SK-N-SH treated with all-trans-retinoic acid at 6 μM for 48 hours (cell line): ENCODE data around the gene RPS6KA4.

Experiments used
- ATAC-seq: fragments of 200-7000 bp; cut with Tn5 transposase; 3 replicates; pipeline ENCODE4 v1.9.1; 2020; ENCODE audit warnings: mild to moderate bottlenecking, moderate library complexity
- ARNTL ChIP-seq: fragments of 450-650 bp; formaldehyde crosslinking; IDR thresholded peaks from 2 replicates; pipeline ENCODE4 v1.5.0; 2020; ENCODE audit warnings: low read depth, mild to moderate bottlenecking, moderate library complexity, borderline replicate concordance
- BACH2 ChIP-seq: fragments of 250-450 bp; sonication (Bioruptor Pico); IDR thresholded peaks from 2 replicates; pipeline ENCODE4 v1.9.0; 2021; ENCODE audit warnings: mild to moderate bottlenecking, borderline replicate concordance
- CSDC2 ChIP-seq: fragments of 250-450 bp; sonication (Bioruptor Pico); IDR thresholded peaks from 2 replicates; pipeline ENCODE4 v1.5.0; 2020; ENCODE audit warnings: mild to moderate bottlenecking, moderate library complexity
- ESRRG ChIP-seq: fragments of 250-450 bp; sonication (Bioruptor Pico); IDR thresholded peaks from 2 replicates; pipeline ENCODE4 v1.6.1; 2021; ENCODE audit warnings: mild to moderate bottlenecking
- ISL1 ChIP-seq: fragments of 250-450 bp; sonication (Bioruptor Pico); IDR thresholded peaks from 2 replicates; pipeline ENCODE4 v2.1.2; 2022; ENCODE audit warnings: mild to moderate bottlenecking, moderate library complexity
- OSR1 ChIP-seq: fragments of 250-450 bp; sonication (Bioruptor Pico); IDR thresholded peaks from 2 replicates; pipeline ENCODE4 v1.8.0; 2022; ENCODE audit warnings: moderate library complexity, mild to moderate bottlenecking, inconsistent platforms
- PPARA ChIP-seq: fragments of 250-450 bp; sonication (Bioruptor Pico); IDR thresholded peaks from 2 replicates; pipeline ENCODE4 v1.5.0; 2020; ENCODE audit warnings: mild to moderate bottlenecking, borderline replicate concordance
- RARB ChIP-seq: fragments of 250-450 bp; sonication (Bioruptor Pico); IDR thresholded peaks from 2 replicates; pipeline ENCODE4 v1.8.0; 2021; ENCODE audit warnings: mild to moderate bottlenecking, moderate library complexity
- SNAI2 ChIP-seq: fragments of 250-450 bp; sonication (Bioruptor Pico); IDR thresholded peaks from 2 replicates; pipeline ENCODE4 v1.5.0; 2020; ENCODE audit warnings: mild to moderate bottlenecking, moderate library complexity
- TCF4 ChIP-seq: fragments of 250-450 bp; sonication (Bioruptor Pico); IDR thresholded peaks from 2 replicates; pipeline ENCODE4 v1.8.0; 2021; ENCODE audit warnings: mild to moderate bottlenecking, moderate library complexity, borderline replicate concordance
- TOX ChIP-seq: fragments of 250-450 bp; sonication (Bioruptor Pico); IDR thresholded peaks from 2 replicates; pipeline ENCODE4 v1.8.0; 2021; ENCODE audit warnings: mild to moderate bottlenecking, moderate library complexity, borderline replicate concordance
- ZC3H10 ChIP-seq: fragments of 250-450 bp; sonication (Bioruptor Pico); IDR thresholded peaks from 2 replicates; pipeline ENCODE4 v1.5.1; 2021; ENCODE audit warnings: mild to moderate bottlenecking, moderate library complexity
- ZFP3 ChIP-seq: fragments of 250-450 bp; sonication (Bioruptor Pico); IDR thresholded peaks from 2 replicates; pipeline ENCODE4 v1.5.0; 2020; ENCODE audit warnings: mild to moderate bottlenecking, moderate library complexity
- ZNF565 ChIP-seq: fragments of 450-650 bp; formaldehyde crosslinking; conservative IDR thresholded peaks from 2 replicates; pipeline ENCODE4 v1.5.0; 2020; ENCODE audit warnings: low read depth, mild to moderate bottlenecking, moderate library complexity
- TF ChIP-seq, protein P1 (sequence below): fragments of 250-450 bp; sonication (Bioruptor Pico); IDR thresholded peaks from 2 replicates; pipeline ENCODE4 v1.8.0; 2020; ENCODE audit warnings: mild to moderate bottlenecking, moderate library complexity, borderline replicate concordance
- TF ChIP-seq, protein P2 (sequence below): fragments of 250-450 bp; sonication (Bioruptor Pico); IDR thresholded peaks from 2 replicates; pipeline ENCODE4 v1.5.0; 2020; ENCODE audit warnings: mild to moderate bottlenecking, moderate library complexity
- TF ChIP-seq, protein P3 (sequence below): fragments of 250-450 bp; sonication (Bioruptor Pico); IDR thresholded peaks from 2 replicates; pipeline ENCODE4 v1.5.1; 2021; ENCODE audit warnings: mild to moderate bottlenecking, moderate library complexity
- TF ChIP-seq, protein P4 (sequence below): fragments of 250-450 bp; sonication (Bioruptor Pico); IDR thresholded peaks from 2 replicates; pipeline ENCODE4 v1.5.1; 2020; ENCODE audit warnings: low read depth, mild to moderate bottlenecking, moderate library complexity

Gene RPS6KA4

DNA sequence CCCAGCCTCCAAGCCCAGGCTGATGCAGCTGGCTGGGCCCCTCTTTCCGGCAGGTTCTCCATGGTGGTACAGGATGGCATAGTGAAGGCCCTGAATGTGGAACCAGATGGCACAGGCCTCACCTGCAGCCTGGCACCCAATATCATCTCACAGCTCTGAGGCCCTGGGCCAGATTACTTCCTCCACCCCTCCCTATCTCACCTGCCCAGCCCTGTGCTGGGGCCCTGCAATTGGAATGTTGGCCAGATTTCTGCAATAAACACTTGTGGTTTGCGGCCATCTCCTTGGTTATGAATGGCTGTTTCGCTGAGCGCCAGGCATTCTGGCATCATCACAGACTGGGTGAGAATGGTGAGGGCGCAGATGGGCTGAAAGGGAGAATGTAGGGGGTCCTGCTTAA is 37.4 kb upstream of the RPS6KA4 start:
- TF ChIP-seq ZNF565 (no peak), ZFP3 (CRISPR knock-in tag) (no peak), TCF4 (CRISPR knock-in tag) (no peak), SNAI2 (CRISPR knock-in tag) (no peak), CSDC2 (no peak), ISL1 (no peak)
- TF ChIP-seq, protein P1, sequence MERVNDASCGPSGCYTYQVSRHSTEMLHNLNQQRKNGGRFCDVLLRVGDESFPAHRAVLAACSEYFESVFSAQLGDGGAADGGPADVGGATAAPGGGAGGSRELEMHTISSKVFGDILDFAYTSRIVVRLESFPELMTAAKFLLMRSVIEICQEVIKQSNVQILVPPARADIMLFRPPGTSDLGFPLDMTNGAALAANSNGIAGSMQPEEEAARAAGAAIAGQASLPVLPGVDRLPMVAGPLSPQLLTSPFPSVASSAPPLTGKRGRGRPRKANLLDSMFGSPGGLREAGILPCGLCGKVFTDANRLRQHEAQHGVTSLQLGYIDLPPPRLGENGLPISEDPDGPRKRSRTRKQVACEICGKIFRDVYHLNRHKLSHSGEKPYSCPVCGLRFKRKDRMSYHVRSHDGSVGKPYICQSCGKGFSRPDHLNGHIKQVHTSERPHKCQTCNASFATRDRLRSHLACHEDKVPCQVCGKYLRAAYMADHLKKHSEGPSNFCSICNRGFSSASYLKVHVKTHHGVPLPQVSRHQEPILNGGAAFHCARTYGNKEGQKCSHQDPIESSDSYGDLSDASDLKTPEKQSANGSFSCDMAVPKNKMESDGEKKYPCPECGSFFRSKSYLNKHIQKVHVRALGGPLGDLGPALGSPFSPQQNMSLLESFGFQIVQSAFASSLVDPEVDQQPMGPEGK (CRISPR knock-in tag): no peak
- ATAC-seq: no peak

DNA sequence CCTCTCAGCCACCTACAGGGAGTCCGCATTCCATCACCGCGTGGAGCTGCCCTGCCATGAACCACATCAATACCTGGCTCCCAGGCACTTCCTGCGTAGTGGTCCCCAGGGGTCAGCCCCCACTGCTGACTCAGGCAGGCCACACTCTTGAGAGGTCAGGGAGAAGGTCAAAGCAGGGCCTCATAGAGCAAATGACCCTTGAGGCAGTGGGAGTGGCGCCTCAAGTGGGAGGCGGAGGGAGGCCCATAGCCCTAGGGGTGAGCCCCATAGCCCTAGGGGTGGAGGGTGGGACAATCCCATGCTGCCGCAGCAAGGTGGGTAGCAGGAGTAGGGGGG is 36.1 kb upstream of the RPS6KA4 start:
- no peak for ATAC-seq
- TF ChIP-seq, protein P2, sequence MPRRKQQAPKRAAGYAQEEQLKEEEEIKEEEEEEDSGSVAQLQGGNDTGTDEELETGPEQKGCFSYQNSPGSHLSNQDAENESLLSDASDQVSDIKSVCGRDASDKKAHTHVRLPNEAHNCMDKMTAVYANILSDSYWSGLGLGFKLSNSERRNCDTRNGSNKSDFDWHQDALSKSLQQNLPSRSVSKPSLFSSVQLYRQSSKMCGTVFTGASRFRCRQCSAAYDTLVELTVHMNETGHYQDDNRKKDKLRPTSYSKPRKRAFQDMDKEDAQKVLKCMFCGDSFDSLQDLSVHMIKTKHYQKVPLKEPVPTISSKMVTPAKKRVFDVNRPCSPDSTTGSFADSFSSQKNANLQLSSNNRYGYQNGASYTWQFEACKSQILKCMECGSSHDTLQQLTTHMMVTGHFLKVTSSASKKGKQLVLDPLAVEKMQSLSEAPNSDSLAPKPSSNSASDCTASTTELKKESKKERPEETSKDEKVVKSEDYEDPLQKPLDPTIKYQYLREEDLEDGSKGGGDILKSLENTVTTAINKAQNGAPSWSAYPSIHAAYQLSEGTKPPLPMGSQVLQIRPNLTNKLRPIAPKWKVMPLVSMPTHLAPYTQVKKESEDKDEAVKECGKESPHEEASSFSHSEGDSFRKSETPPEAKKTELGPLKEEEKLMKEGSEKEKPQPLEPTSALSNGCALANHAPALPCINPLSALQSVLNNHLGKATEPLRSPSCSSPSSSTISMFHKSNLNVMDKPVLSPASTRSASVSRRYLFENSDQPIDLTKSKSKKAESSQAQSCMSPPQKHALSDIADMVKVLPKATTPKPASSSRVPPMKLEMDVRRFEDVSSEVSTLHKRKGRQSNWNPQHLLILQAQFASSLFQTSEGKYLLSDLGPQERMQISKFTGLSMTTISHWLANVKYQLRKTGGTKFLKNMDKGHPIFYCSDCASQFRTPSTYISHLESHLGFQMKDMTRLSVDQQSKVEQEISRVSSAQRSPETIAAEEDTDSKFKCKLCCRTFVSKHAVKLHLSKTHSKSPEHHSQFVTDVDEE (CRISPR knock-in tag): no peak
- TF ChIP-seq, protein P3, sequence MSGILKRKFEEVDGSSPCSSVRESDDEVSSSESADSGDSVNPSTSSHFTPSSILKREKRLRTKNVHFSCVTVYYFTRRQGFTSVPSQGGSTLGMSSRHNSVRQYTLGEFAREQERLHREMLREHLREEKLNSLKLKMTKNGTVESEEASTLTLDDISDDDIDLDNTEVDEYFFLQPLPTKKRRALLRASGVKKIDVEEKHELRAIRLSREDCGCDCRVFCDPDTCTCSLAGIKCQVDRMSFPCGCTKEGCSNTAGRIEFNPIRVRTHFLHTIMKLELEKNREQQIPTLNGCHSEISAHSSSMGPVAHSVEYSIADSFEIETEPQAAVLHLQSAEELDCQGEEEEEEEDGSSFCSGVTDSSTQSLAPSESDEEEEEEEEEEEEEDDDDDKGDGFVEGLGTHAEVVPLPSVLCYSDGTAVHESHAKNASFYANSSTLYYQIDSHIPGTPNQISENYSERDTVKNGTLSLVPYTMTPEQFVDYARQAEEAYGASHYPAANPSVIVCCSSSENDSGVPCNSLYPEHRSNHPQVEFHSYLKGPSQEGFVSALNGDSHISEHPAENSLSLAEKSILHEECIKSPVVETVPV (CRISPR knock-in tag): no peak
- TF ChIP-seq CSDC2: no peak
- TF ChIP-seq, protein P4, sequence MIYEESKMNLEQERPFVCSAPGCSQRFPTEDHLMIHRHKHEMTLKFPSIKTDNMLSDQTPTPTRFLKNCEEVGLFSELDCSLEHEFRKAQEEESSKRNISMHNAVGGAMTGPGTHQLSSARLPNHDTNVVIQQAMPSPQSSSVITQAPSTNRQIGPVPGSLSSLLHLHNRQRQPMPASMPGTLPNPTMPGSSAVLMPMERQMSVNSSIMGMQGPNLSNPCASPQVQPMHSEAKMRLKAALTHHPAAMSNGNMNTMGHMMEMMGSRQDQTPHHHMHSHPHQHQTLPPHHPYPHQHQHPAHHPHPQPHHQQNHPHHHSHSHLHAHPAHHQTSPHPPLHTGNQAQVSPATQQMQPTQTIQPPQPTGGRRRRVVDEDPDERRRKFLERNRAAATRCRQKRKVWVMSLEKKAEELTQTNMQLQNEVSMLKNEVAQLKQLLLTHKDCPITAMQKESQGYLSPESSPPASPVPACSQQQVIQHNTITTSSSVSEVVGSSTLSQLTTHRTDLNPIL (CRISPR knock-in tag): no peak
- no peak for TF ChIP-seq RARB (CRISPR knock-in tag)
- TF ChIP-seq BACH2 (CRISPR knock-in tag): no peak
- TF ChIP-seq TCF4 (CRISPR knock-in tag): no peak
- TF ChIP-seq SNAI2 (CRISPR knock-in tag): no peak
- TF ChIP-seq, protein P1 (CRISPR knock-in tag): no peak
- no peak for TF ChIP-seq ZNF565
- no peak for TF ChIP-seq TOX (CRISPR knock-in tag)
- TF ChIP-seq PPARA: no peak
- TF ChIP-seq, all 23 proteins: peak for 0

DNA sequence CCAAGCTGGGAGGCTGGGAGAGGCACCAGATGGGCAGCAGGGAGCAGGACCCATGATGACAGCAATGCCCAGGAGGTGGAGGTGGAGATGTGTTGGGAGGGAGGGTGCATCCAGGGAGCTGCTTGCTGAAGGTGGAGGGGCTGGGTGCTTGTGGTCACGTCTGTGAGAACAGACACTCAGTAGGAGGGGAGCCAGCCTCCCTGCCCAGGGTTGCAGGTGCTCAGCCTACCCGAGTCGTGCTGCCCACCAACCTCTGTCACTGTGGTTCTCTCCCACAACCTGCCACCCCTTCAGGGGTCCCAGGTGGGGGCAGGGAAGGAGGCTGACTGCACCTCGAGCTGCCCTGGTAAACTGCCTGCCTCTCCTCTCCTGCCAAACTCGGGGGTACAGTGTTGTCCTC is 35.6 kb upstream of the RPS6KA4 start:
- no peak for ATAC-seq
- TF ChIP-seq ARNTL (CRISPR knock-in tag): no peak
- TF ChIP-seq ESRRG (CRISPR knock-in tag): no peak
- TF ChIP-seq, protein P2 (CRISPR knock-in tag): no peak
- TF ChIP-seq ZC3H10: no peak
- TF ChIP-seq, protein P4 (CRISPR knock-in tag): no peak
- TF ChIP-seq ZFP3 (CRISPR knock-in tag): no peak
- no peak for TF ChIP-seq OSR1 (CRISPR knock-in tag)
- TF ChIP-seq, protein P1 (CRISPR knock-in tag): no peak

DNA sequence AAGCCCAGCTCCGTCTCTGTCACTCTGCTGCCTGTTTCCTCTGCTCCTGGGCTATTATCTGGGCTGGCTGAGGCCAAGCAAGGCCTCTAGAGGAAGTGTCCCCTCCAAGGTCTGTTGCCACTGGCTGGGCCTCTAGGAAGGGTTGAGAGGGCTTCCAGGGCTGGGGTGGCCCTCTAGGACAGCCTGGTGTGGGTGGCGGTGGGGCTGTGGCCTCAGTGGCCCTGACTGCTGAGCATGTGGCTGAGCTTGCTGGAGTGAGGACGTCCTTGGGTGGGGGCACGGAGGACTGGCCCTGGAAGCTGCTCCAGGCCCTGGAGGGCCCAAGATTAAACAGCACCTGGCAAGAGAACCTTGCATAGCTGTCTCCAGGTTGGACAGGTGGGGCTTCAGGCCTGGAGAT is 35.0 kb upstream of the RPS6KA4 start:
- peak; percentile 10; the same call in 1 of the 3 replicates for ATAC-seq
